Epithelial cell of esophagus (primary cell): Measurements from ENCODE around the gene RNF217.

Source experiments
- DNase-seq: peaks from one replicate; pipeline ENCODE4 v3.0.0; 2010; ENCODE audit warnings: low read depth
- H3K4me3 ChIP-seq: 2 replicates; pipeline ENCODE4 v1.5.1; 2011; ENCODE audit warnings: mild to moderate bottlenecking, low read length, control low read depth
- TF ChIP-seq, protein P1 (sequence below): IDR thresholded peaks from 2 replicates; pipeline ENCODE4 v1.5.1; 2011; ENCODE audit warnings: low read depth, mild to moderate bottlenecking, low read length, control low read depth, inconsistent platforms; ENCODE audit not compliant: insufficient read depth; ENCODE audit errors: missing control alignments

The RNF217 gene

GRCh38 chr6:125101128-125101527 is 138.9 kb downstream of the RNF217 start:
- no peak for DNase-seq
- TF ChIP-seq, protein P1, sequence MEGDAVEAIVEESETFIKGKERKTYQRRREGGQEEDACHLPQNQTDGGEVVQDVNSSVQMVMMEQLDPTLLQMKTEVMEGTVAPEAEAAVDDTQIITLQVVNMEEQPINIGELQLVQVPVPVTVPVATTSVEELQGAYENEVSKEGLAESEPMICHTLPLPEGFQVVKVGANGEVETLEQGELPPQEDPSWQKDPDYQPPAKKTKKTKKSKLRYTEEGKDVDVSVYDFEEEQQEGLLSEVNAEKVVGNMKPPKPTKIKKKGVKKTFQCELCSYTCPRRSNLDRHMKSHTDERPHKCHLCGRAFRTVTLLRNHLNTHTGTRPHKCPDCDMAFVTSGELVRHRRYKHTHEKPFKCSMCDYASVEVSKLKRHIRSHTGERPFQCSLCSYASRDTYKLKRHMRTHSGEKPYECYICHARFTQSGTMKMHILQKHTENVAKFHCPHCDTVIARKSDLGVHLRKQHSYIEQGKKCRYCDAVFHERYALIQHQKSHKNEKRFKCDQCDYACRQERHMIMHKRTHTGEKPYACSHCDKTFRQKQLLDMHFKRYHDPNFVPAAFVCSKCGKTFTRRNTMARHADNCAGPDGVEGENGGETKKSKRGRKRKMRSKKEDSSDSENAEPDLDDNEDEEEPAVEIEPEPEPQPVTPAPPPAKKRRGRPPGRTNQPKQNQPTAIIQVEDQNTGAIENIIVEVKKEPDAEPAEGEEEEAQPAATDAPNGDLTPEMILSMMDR = no peak
- no peak overlapping the region for H3K4me3 ChIP-seq

DNA sequence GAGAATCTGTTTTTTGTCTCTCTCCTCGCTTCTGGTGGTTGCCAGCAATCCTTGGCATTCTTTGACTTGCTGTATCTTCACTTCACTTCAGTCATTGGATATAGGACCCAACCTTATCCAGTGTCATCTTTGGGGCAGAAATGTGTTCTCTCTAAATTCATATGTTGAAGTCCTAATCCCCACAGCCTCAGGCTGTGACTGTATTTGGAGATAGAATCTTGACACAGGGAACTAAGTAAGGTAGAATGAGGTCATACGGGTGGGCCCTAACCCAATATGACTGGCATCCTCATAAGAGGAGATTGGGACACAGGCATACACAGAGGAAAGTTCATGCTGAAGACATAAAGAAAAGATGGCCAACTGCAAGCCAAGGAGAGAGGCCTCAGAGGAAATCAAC is 139.4 kb downstream of the RNF217 start:
- DNase-seq = peak; percentile 60
- H3K4me3 ChIP-seq = no peak overlapping the region
- TF ChIP-seq, protein P1 = no peak

- H3K4me3 ChIP-seq = no peak overlapping the region
- no peak for DNase-seq
- TF ChIP-seq, protein P1 = no peak
Observed at GRCh38 chr6:125102411-125102810, 140.2 kb downstream of the RNF217 start.

GRCh38 chr6:125102891-125103290 is 140.7 kb downstream of the RNF217 start:
- peak; percentile 75 for DNase-seq
- TF ChIP-seq, protein P1 = no peak
- no peak overlapping the region for H3K4me3 ChIP-seq

- no peak overlapping the region for H3K4me3 ChIP-seq
- TF ChIP-seq, protein P1 = no peak
- DNase-seq = peak; percentile 73
Observed at GRCh38 chr6:125104425-125104824, 142.2 kb downstream of the RNF217 start.

DNA sequence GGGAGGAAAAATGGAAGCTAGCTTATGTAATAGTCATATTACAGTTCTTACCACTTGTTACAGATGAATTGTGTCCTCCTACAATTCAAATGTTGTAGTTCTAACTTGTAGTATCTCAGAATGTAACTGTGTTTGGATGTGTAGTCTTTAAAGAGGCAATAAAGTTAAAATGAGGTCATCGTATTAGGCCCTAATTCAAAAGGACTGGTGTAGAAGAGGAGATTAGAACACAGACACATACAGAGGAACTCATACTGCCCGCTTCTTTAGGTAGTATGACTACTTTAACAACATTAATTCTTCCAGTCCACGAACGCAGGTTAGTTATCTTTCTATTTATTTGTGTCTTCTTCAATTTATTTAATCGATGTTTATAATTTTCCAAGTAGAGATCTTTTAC is 144.8 kb downstream of the RNF217 start:
- DNase-seq = no peak
- H3K4me3 ChIP-seq = no peak overlapping the region
- TF ChIP-seq, protein P1 = no peak

- TF ChIP-seq, protein P1 = no peak
- DNase-seq = peak; percentile 57
- no peak overlapping the region for H3K4me3 ChIP-seq
Observed at GRCh38 chr6:125107896-125108295, 145.7 kb downstream of the RNF217 start.
